SK-N-SH treated with all-trans-retinoic acid at 6 μM for 48 hours (cell line): ENCODE measurements around the gene FXYD6.

Source experiments
- ATAC-seq: fragments of 200-7000 bp; cut with Tn5 transposase; 3 replicates; pipeline ENCODE4 v1.9.1; 2020; ENCODE audit warnings: mild to moderate bottlenecking, moderate library complexity
- ARNTL ChIP-seq: fragments of 450-650 bp; formaldehyde crosslinking; IDR thresholded peaks from 2 replicates; pipeline ENCODE4 v1.5.0; 2020; ENCODE audit warnings: low read depth, mild to moderate bottlenecking, moderate library complexity, borderline replicate concordance
- BACH2 ChIP-seq: fragments of 250-450 bp; sonication (Bioruptor Pico); IDR thresholded peaks from 2 replicates; pipeline ENCODE4 v1.9.0; 2021; ENCODE audit warnings: mild to moderate bottlenecking, borderline replicate concordance
- CSDC2 ChIP-seq: fragments of 250-450 bp; sonication (Bioruptor Pico); IDR thresholded peaks from 2 replicates; pipeline ENCODE4 v1.5.0; 2020; ENCODE audit warnings: mild to moderate bottlenecking, moderate library complexity
- ESRRG ChIP-seq: fragments of 250-450 bp; sonication (Bioruptor Pico); IDR thresholded peaks from 2 replicates; pipeline ENCODE4 v1.6.1; 2021; ENCODE audit warnings: mild to moderate bottlenecking
- GLIS3 ChIP-seq: fragments of 250-450 bp; sonication (Bioruptor Pico); IDR thresholded peaks from 2 replicates; pipeline ENCODE4 v1.5.0; 2020; ENCODE audit warnings: mild to moderate bottlenecking, moderate library complexity
- OSR1 ChIP-seq: fragments of 250-450 bp; sonication (Bioruptor Pico); IDR thresholded peaks from 2 replicates; pipeline ENCODE4 v1.8.0; 2022; ENCODE audit warnings: moderate library complexity, mild to moderate bottlenecking, inconsistent platforms
- PATZ1 ChIP-seq: fragments of 250-450 bp; sonication (Bioruptor Pico); IDR thresholded peaks from 2 replicates; pipeline ENCODE4 v1.8.0; 2020; ENCODE audit warnings: mild to moderate bottlenecking, moderate library complexity, borderline replicate concordance
- PPARA ChIP-seq: fragments of 250-450 bp; sonication (Bioruptor Pico); IDR thresholded peaks from 2 replicates; pipeline ENCODE4 v1.5.0; 2020; ENCODE audit warnings: mild to moderate bottlenecking, borderline replicate concordance
- RARB ChIP-seq: fragments of 250-450 bp; sonication (Bioruptor Pico); IDR thresholded peaks from 2 replicates; pipeline ENCODE4 v1.8.0; 2021; ENCODE audit warnings: mild to moderate bottlenecking, moderate library complexity
- TCF4 ChIP-seq: fragments of 250-450 bp; sonication (Bioruptor Pico); IDR thresholded peaks from 2 replicates; pipeline ENCODE4 v1.8.0; 2021; ENCODE audit warnings: mild to moderate bottlenecking, moderate library complexity, borderline replicate concordance
- TOX ChIP-seq: fragments of 250-450 bp; sonication (Bioruptor Pico); IDR thresholded peaks from 2 replicates; pipeline ENCODE4 v1.8.0; 2021; ENCODE audit warnings: mild to moderate bottlenecking, moderate library complexity, borderline replicate concordance
- TSHZ2 ChIP-seq: fragments of 250-450 bp; sonication (Bioruptor Pico); IDR thresholded peaks from 2 replicates; pipeline ENCODE4 v1.5.0; 2020; ENCODE audit warnings: mild to moderate bottlenecking, moderate library complexity
- ZC3H10 ChIP-seq: fragments of 250-450 bp; sonication (Bioruptor Pico); IDR thresholded peaks from 2 replicates; pipeline ENCODE4 v1.5.1; 2021; ENCODE audit warnings: mild to moderate bottlenecking, moderate library complexity
- ZFP3 ChIP-seq: fragments of 250-450 bp; sonication (Bioruptor Pico); IDR thresholded peaks from 2 replicates; pipeline ENCODE4 v1.5.0; 2020; ENCODE audit warnings: mild to moderate bottlenecking, moderate library complexity
- ZNF565 ChIP-seq: fragments of 450-650 bp; formaldehyde crosslinking; conservative IDR thresholded peaks from 2 replicates; pipeline ENCODE4 v1.5.0; 2020; ENCODE audit warnings: low read depth, mild to moderate bottlenecking, moderate library complexity
- ZNF70 ChIP-seq: fragments of 450-650 bp; formaldehyde crosslinking; IDR thresholded peaks from 2 replicates; pipeline ENCODE4 v1.5.0; 2020; ENCODE audit warnings: mild to moderate bottlenecking, moderate library complexity
- ZNF8 ChIP-seq: fragments of 450-650 bp; formaldehyde crosslinking; IDR thresholded peaks from 2 replicates; pipeline ENCODE4 v1.5.0; 2020; ENCODE audit warnings: mild to moderate bottlenecking, moderate library complexity
- TF ChIP-seq, protein P1 (sequence below): fragments of 250-450 bp; sonication (Bioruptor Pico); IDR thresholded peaks from 2 replicates; pipeline ENCODE4 v1.8.0; 2021; ENCODE audit warnings: low read depth, mild to moderate bottlenecking, moderate library complexity, borderline replicate concordance
- TF ChIP-seq, protein P2 (sequence below): fragments of 250-450 bp; sonication (Bioruptor Pico); IDR thresholded peaks from 2 replicates; pipeline ENCODE4 v1.5.1; 2020; ENCODE audit warnings: low read depth, mild to moderate bottlenecking, moderate library complexity
- TF ChIP-seq, protein P3 (sequence below): fragments of 250-450 bp; sonication (Bioruptor Pico); IDR thresholded peaks from 2 replicates; pipeline ENCODE4 v1.5.1; 2021; ENCODE audit warnings: mild to moderate bottlenecking, moderate library complexity

FXYD6 gene

DNA sequence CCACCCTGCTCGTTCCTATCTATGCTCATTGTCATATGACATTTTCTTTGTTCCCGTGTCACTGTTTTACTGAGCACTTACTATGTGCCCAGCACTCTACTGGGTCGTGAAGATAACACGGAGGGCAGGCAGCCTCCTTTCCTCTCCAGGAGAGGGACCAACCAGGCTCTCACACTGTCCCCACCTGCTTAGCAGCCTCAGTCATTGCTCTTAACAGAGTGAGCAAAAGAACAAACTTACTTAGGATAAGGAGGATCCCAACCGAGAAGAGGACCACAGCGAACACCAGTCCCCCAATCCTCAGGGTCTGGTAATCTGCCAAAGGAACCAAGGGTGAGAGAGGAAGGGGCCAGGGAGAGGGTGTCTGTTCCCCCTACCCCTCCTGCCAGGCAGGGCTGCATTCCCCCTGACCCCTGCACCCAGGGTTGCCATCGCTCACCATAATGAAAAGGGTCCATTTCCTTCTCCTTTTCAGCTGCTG lies 34.9 kb downstream of the FXYD6 start:
- no peak for ATAC-seq
- TF ChIP-seq ARNTL (CRISPR knock-in tag): no peak
- TF ChIP-seq, protein P1, sequence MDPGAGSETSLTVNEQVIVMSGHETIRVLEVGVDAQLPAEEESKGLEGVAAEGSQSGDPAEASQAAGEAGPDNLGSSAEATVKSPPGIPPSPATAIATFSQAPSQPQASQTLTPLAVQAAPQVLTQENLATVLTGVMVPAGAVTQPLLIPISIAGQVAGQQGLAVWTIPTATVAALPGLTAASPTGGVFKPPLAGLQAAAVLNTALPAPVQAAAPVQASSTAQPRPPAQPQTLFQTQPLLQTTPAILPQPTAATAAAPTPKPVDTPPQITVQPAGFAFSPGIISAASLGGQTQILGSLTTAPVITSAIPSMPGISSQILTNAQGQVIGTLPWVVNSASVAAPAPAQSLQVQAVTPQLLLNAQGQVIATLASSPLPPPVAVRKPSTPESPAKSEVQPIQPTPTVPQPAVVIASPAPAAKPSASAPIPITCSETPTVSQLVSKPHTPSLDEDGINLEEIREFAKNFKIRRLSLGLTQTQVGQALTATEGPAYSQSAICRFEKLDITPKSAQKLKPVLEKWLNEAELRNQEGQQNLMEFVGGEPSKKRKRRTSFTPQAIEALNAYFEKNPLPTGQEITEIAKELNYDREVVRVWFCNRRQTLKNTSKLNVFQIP (CRISPR knock-in tag): no peak
- TF ChIP-seq, protein P2, sequence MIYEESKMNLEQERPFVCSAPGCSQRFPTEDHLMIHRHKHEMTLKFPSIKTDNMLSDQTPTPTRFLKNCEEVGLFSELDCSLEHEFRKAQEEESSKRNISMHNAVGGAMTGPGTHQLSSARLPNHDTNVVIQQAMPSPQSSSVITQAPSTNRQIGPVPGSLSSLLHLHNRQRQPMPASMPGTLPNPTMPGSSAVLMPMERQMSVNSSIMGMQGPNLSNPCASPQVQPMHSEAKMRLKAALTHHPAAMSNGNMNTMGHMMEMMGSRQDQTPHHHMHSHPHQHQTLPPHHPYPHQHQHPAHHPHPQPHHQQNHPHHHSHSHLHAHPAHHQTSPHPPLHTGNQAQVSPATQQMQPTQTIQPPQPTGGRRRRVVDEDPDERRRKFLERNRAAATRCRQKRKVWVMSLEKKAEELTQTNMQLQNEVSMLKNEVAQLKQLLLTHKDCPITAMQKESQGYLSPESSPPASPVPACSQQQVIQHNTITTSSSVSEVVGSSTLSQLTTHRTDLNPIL (CRISPR knock-in tag): no peak
- TF ChIP-seq ZNF70 (CRISPR knock-in tag): no peak
- no peak for TF ChIP-seq PATZ1 (CRISPR knock-in tag)
- TF ChIP-seq ZFP3: no peak
- TF ChIP-seq CSDC2 (CRISPR knock-in tag): no peak
- no peak for TF ChIP-seq RARB (CRISPR knock-in tag)
- no peak for TF ChIP-seq OSR1 (CRISPR knock-in tag)
- no peak for TF ChIP-seq TOX (CRISPR knock-in tag)
- TF ChIP-seq GLIS3 (CRISPR knock-in tag): no peak

DNA sequence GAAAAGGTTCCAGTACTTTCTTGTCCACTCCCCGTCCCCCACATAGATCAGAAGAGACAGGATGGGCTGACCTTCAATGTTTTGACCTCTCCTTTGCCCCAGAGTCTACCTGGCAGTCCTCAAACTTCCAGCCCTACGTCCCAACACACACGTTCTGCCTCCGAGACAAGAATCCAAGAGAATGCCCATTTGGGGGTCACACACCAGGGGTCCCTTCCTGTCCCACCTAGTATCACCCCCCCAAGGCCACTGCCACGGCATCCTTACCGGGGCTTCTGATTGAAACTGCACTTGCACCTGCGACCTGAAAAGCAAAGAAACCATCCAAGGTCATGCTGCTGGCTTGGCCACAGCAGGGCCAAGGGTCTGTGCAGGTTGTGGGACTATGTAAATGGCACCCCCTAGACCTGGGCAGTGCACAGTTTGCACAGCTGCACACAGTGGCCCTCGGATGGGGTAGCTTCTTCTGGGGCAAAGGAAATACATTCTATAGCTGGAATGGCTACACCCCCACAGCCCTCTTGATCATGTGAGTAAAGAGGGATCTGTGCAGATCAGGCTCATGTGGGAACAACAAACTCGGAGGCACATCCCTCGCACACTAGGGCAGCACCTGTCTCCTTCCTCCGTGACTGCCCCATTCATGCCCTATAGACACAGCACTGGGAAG lies 35.4 kb downstream of the FXYD6 start:
- TF ChIP-seq ARNTL (CRISPR knock-in tag) (no peak), RARB (CRISPR knock-in tag) (no peak), ZC3H10 (CRISPR knock-in tag) (no peak), ZNF70 (CRISPR knock-in tag) (no peak), ZNF8 (CRISPR knock-in tag) (no peak), TOX (CRISPR knock-in tag) (no peak), TCF4 (CRISPR knock-in tag) (no peak), OSR1 (CRISPR knock-in tag) (no peak), BACH2 (CRISPR knock-in tag) (no peak), CSDC2 (CRISPR knock-in tag) (no peak)
- TF ChIP-seq, protein P3, sequence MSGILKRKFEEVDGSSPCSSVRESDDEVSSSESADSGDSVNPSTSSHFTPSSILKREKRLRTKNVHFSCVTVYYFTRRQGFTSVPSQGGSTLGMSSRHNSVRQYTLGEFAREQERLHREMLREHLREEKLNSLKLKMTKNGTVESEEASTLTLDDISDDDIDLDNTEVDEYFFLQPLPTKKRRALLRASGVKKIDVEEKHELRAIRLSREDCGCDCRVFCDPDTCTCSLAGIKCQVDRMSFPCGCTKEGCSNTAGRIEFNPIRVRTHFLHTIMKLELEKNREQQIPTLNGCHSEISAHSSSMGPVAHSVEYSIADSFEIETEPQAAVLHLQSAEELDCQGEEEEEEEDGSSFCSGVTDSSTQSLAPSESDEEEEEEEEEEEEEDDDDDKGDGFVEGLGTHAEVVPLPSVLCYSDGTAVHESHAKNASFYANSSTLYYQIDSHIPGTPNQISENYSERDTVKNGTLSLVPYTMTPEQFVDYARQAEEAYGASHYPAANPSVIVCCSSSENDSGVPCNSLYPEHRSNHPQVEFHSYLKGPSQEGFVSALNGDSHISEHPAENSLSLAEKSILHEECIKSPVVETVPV (CRISPR knock-in tag): no peak
- TF ChIP-seq, protein P2 (CRISPR knock-in tag): no peak
- ATAC-seq: no peak

- ATAC-seq: no peak
- TF ChIP-seq ESRRG (no peak), GLIS3 (CRISPR knock-in tag) (no peak), ZNF565 (CRISPR knock-in tag) (no peak), TSHZ2 (CRISPR knock-in tag) (no peak), TCF4 (CRISPR knock-in tag) (no peak), BACH2 (CRISPR knock-in tag) (no peak), OSR1 (CRISPR knock-in tag) (no peak), PPARA (CRISPR knock-in tag) (no peak), ARNTL (CRISPR knock-in tag) (no peak), ZNF70 (CRISPR knock-in tag) (no peak)
- TF ChIP-seq, protein P2 (CRISPR knock-in tag): no peak
- TF ChIP-seq, protein P1 (CRISPR knock-in tag): no peak
Measured at GRCh38 chr11:117839936-117840813, 36.3 kb downstream of the FXYD6 start.
